ACHN (cell line): ENCODE measurements around the gene GMPR.

Source experiments
- DNase-seq: peaks from one replicate; pipeline ENCODE4 v3.0.0-alpha.2; 2015
- in situ Hi-C: cut with HindIII; loops from 2 replicates; pipeline ENCODE4 v1.10.0; 2017; ENCODE audit warnings: low sequenced_read_pairs, low pct_ligation_motif_present, low pct_unique_long_range_greater_than_20kb

GMPR gene

GRCh38 chr6:16333580-16333979, 95.2 kb downstream of the GMPR start:
- in situ Hi-C loops: no loop called here
- peak; percentile 68 for DNase-seq

GRCh38 chr6:16334671-16335070, 96.3 kb downstream of the GMPR start:
- in situ Hi-C loops: no loop called here
- DNase-seq: peak; percentile 66

GRCh38 chr6:16335176-16335575, 96.8 kb downstream of the GMPR start:
- no peak for DNase-seq
- in situ Hi-C loops: no loop called here

GRCh38 chr6:16336056-16336818, 97.8 kb downstream of the GMPR start:
- DNase-seq: no peak
- in situ Hi-C loops: no loop called here

- in situ Hi-C loops: no loop called here
- no peak for DNase-seq
Observed at GRCh38 chr6:16336911-16337294, 98.5 kb downstream of the GMPR start.

GRCh38 chr6:16337295-16337975, 99.0 kb downstream of the GMPR start:
- in situ Hi-C loops: no loop called here
- DNase-seq: no peak

- peak; percentile 96 for DNase-seq
- in situ Hi-C loops: no loop called here
Observed at GRCh38 chr6:16338577-16339264, 100.3 kb downstream of the GMPR start.

- in situ Hi-C loops: no loop called here
Observed at GRCh38 chr6:16339265-16339587, 100.8 kb downstream of the GMPR start.

GRCh38 chr6:16343593-16343992, 105.2 kb downstream of the GMPR start:
- in situ Hi-C loops: no loop called here

More at GRCh38 chr6:16339265-16339587, 100.8 kb downstream of the GMPR start:
- no peak for DNase-seq

GRCh38 chr6:16344756-16345155, 106.4 kb downstream of the GMPR start:
- DNase-seq: no peak
- in situ Hi-C loops: no loop called here

More at GRCh38 chr6:16343593-16343992, 105.2 kb downstream of the GMPR start:
- DNase-seq: no peak
